GM18499 (cell line): ENCODE measurements around the gene HS6ST1.
"Not testable (repeated sequence)": the region's sequence is repeated elsewhere in the genome, so short reads cannot be mapped to it uniquely, and the experiment has no call there.

ENCODE experiments used
- ATAC-seq: cut with Tn5 transposase; IDR thresholded peaks from one replicate; pipeline ENCODE4 v1.9.1; 2021; ENCODE audit warnings: moderate number of reproducible peaks; ENCODE audit not compliant: insufficient read depth, unreplicated experiment

The HS6ST1 gene

GRCh38 chr2:128252501-128252900, 66.2 kb downstream of the HS6ST1 start:
- no peak for ATAC-seq

GRCh38 chr2:128252086-128252485, 66.6 kb downstream of the HS6ST1 start:
- ATAC-seq = not testable (repeated sequence)

- no peak for ATAC-seq
Measured at GRCh38 chr2:128250229-128251025, 68.2 kb downstream of the HS6ST1 start.

- no peak for ATAC-seq
Measured at GRCh38 chr2:128249555-128249954, 69.1 kb downstream of the HS6ST1 start.

- ATAC-seq = no peak
Measured at GRCh38 chr2:128245813-128246212, 72.9 kb downstream of the HS6ST1 start.

GRCh38 chr2:128241896-128242295, 76.8 kb downstream of the HS6ST1 start:
- no peak for ATAC-seq

GRCh38 chr2:128237911-128238697, 80.6 kb downstream of the HS6ST1 start:
- no peak for ATAC-seq

GRCh38 chr2:128237081-128237534, 81.6 kb downstream of the HS6ST1 start:
- ATAC-seq = no peak

GRCh38 chr2:128236491-128237035, 82.1 kb downstream of the HS6ST1 start:
- no peak for ATAC-seq

- ATAC-seq = no peak
Measured at GRCh38 chr2:128235581-128235980, 83.1 kb downstream of the HS6ST1 start.

- no peak for ATAC-seq
Measured at GRCh38 chr2:128234613-128235012, 84.1 kb downstream of the HS6ST1 start.

- ATAC-seq = no peak
Measured at GRCh38 chr2:128233790-128234395, 84.8 kb downstream of the HS6ST1 start.

- ATAC-seq = peak; percentile 79
Measured at GRCh38 chr2:128232965-128233789, 85.5 kb downstream of the HS6ST1 start.

GRCh38 chr2:128228894-128229293, 89.8 kb downstream of the HS6ST1 start:
- ATAC-seq = no peak

GRCh38 chr2:128227862-128228261, 90.8 kb downstream of the HS6ST1 start:
- ATAC-seq = no peak

GRCh38 chr2:128219891-128220290, 98.8 kb downstream of the HS6ST1 start:
- ATAC-seq = no peak

- ATAC-seq = no peak
Measured at GRCh38 chr2:128217671-128218070, 101.0 kb downstream of the HS6ST1 start.

GRCh38 chr2:128215897-128216642, 102.6 kb downstream of the HS6ST1 start:
- ATAC-seq = no peak
